ENCODE data around the gene RRAGB.
"Not testable (repeated sequence)": the region's sequence is repeated elsewhere in the genome, so short reads cannot be mapped to it uniquely, and the experiment has no call there.

The RRAGB gene

DNA sequence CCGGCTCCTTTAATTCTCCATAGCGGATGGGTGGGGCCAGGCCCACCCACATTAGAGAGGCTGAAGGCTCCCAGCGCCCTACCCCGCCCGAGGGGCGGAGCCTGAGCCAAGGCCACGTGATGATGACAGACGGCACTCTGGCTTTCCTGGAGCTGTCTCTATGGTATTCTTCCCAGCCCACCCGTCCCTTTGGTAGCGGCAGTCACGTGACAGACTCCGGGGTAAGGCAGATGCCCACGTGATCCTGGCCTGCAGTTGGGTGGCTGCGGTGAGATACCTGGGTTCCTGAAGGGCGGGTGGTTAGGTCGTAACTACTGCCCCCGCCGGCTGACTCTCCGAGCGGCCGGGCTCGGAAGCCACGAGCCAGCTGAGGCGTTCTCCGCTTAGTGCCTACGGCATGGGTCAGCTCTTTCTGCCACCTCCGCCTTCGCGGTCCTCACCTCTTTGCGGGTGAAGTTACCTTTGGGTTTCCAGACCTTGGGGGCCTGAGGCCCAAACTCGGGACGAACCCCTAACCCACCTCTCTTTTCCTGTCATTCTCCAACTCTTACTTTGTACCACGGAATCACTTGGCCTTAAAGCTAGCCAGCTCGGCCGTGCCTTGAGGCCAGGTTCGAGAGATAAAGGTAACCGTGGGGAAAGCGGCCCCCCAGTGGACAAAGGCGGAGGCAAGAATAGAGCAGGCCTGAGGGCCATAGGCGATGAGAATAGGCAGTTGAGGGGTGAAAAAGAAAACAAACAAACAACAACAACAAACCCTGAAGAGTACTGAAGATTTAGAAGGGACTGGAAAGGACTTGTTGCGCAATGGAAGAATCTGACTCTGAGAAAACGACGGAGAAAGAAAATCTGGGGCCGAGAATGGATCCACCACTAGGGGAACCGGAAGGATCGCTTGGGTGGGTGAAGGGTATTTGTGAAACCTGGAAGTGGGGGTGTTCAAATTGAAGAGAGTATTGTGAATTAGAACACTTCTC, at the start of gene RRAGB:
Gene RRAGB (plus strand): TSS at position 229 of the 977 bp plus-strand sequence. CDS start 579 bp downstream, at position 808.
- peak; percentile 93 for DNase-seq

- DNase-seq: no peak
Observed at GRCh38 chrX:55668084-55668483, 49.5 kb upstream of the RRAGB start.

DNA sequence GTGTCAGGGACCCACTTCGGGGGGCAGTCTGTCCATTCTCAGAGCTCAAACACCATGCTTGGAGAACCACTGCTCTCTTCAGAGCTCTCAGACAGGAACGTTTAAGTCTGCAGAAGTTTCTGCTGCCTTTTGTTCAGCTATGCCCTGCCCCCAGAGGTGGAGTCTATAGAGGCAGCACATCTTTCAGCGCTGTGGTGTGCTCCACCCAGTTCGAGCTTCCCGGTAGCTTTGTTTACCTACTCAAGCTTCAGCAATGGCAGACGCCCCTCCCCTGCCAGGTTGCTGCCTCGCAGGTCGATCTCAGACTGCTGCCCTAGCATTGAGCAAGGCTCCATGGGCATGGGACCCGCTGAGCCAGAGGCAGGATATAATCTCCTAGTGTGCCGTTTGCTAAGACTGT, 29.0 kb upstream of the RRAGB start:
- DNase-seq: not testable (repeated sequence)

DNA sequence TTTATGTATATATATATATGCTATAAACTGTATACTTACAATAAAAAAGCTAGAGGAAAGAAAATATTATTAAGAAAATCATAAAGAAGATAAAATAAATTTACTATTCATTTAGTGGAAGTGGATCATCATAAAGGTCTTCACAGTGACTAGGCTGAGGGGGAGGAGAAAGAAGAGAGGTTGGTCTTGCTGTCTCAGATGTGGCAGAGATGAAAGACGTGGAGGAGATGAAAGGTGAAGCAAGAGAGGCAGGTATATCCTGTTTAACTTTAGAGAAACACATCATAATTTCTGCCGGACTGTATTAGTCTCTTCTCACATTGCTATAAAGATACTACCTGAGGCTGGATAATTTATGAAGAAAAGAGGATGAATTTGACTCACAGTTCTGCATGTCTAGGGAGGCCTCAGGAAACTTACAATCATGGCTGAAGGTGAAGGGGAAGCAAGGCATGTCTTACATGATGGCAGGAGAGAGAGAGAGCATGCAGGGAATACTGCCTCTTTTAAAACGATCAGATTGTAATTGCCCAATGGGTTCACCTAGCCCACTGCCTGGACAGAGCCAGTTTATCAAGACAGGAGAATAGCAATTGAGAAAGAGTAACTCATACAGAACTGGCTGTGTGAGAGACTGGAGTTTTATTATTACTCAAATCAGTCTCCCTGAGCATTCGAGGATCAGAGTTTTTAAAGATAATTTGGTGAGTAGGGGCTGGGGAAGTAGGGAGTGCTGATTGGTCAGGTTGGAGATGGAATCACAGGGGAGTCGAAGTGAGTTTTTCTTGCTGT, 22.1 kb upstream of the RRAGB start:
- no peak for DNase-seq

GRCh38 chrX:55697381-55697780, 20.2 kb upstream of the RRAGB start:
- no peak for DNase-seq

DNA sequence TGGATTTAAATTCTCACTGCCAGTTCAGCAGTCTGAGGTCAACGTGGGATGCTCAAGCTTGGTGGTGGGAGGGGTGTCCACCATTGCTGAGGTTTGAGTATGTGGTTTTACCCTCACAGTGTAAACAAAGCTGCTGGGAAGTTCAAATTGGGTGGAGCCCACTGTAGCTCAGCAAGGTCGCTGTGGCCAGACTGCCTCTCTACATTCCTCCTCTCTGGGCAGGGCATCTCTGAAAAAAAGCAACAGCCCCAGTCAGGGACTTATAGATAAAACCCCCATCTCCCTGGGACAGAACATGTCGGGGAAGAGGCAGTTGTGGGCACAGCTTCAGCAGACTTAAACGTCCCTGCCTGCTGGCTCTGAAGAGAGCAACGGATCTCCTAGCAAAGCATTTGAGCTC, 14.9 kb upstream of the RRAGB start:
- no peak for DNase-seq

DNA sequence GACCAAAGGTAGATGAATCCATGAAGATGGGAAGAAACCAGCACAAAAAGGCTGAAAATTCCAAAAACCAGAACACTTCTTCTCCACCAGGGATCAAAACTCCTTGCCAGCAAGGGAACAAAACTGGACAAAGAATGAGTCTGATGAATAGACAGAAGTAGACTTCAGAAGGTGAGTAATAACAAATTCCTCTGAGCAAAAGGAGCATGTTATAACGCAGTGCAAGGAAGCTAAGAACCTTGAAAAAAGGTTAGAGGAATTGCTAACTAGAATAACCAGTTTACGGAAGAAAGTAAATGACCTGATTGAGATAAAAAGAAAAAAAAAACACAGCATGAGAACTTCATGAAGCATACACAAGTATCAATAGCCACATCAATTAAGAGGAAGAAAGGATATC, 14.1 kb upstream of the RRAGB start:
- not testable (repeated sequence) for DNase-seq

DNA sequence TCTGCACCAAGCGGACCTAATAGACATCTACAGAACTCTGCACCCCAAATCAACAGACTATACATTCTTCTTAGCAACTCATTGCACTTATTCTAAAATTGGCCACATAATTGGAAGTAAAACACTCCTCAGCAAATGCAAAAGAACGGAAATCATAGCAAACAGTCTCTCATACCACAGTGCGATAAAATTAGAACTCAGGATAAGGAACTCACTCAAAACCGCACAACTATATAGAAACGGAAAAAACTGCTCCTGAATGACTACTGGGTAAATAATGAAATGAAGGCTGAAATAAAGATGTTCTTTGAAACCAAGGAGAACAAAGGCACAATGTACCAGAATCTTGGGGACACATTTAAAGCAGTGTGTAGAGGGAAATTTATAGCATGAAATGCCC, 12.5 kb upstream of the RRAGB start:
- not testable (repeated sequence) for DNase-seq

DNA sequence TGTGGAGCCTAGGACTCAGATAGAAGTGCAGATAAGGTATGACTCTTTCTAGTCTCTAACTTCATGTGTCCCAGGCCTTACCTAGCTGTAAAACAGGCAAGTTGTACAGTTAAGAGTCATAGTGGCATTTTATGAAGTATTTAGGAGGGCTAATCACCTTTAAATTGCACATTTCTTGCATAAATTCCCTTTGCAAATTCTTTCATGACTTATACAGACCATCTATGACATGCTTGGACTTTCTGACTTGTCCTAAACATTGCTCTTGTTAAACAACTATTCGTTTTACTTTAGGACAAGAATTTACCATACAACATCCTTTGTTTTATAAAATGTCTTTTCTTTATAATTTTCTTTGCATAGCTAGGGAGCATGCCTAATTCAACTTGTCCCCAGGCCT, 7.8 kb upstream of the RRAGB start:
- no peak for DNase-seq

DNA sequence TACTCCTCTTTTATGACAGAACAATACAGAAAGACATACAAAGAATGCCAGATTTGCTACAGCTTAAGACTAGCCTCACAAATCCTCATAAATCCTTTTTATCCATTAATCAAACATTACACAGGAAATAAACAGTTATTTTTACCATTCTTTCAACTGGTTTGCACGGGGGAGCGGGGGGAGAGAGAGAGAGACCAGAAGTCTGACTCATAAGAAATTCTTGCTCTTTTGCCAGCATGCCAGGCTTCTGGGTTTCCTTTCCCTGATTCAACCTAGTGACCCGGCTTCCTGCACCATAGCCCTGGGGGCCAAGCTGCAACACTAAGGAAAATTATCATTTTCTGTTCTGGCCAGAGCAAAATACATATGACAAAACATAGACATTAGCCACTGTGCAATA, 6.8 kb upstream of the RRAGB start:
- no peak for DNase-seq

DNA sequence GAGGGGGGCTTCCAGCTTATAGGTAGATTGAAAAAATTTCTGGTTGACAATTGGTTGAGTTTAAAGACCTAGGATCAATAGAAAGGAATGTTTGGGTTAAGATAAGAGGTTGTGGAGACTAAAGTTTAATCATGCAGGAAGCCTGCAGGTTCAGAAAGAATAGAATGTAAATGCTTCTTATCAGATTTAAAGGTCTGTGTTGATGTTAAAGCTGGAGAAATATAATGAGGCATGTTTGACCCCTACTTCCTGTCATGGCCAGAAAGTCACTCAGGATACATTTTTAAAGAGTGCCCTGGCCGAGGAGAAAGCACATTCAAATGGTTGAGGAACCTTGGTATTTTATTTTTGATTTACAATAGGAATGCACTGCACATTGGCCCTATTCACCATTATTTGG, 3.9 kb upstream of the RRAGB start:
- no peak for DNase-seq

GRCh38 chrX:55714161-55714560, 3.4 kb upstream of the RRAGB start:
- DNase-seq: no peak

DNA sequence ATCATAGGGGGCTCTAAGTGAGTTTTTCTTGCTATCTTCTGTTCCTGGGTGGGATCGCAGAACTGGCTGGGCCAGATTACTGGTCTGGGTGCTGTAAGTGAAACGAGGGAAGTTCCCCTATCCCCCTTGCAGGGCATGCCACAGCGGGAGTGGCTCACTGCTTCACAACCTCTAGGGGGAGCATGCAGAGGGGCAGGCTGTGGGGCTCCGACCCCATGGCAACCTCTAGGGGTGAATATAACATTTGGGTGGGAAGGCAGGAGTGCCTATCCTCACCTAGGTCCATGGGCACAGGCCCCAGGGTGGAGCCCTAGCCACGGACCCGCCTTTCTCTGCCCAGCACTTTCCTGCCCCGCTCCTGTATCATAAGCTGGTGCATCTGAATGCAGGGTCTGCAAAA, 1.7 kb upstream of the RRAGB start:
- no peak for DNase-seq

- no peak for DNase-seq
Observed at GRCh38 chrX:55716937-55717336, 612 bp upstream of the RRAGB start.

GRCh38 chrX:55731826-55732225, 14.3 kb downstream of the RRAGB start:
- no peak for DNase-seq

- no peak for DNase-seq
Observed at GRCh38 chrX:55738969-55739368, 21.4 kb downstream of the RRAGB start.

- no peak for DNase-seq
Observed at GRCh38 chrX:55742649-55743048, 25.1 kb downstream of the RRAGB start.

DNA sequence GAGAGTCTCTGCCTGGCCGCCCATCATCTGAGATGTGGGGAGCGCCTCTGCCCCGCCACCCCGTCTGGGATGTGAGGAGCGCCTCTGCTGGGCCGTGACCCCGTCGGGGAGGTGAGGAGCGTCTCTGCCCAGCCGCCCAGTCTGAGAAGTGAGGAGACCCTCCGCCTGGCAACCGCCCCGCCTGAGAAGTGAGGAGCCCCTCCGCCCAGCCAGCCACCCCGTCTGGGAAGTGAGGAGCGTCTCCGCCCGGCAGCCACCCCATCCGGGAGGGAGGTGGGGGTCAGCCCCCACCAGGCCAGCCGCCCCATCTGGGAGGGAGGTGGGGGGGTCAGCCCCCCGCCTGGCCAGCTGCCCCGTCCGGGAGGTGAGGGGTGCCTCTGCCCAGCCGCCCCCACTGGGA, 30.9 kb downstream of the RRAGB start:
- DNase-seq: not testable (repeated sequence)

GRCh38 chrX:55750256-55750655, 32.7 kb downstream of the RRAGB start:
- no peak for DNase-seq

DNA sequence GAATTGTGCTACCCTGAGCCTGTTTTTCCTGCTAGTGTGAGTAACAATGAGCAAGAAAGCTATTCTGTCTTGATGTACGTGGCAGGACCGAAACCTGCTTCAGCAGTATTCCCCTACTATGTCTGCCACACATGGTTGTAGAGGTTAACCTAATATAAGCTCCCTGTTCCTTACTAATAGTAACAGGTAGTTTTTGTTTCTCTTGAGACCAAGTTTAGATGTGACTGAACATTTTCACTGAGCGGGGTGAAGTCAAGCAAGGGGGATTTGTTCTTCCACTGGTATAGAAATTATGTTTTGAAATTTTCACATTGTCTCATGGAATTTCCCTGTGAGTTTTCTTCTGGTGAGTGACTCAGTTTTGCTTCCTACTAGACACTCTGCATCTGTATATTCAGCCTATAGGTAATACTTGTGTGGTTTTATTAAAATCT, 37.3 kb downstream of the RRAGB start:
- DNase-seq: no peak

GRCh38 chrX:55758033-55758432, 40.5 kb downstream of the RRAGB start:
- no peak for DNase-seq

- no peak for DNase-seq
Observed at GRCh38 chrX:55759478-55759877, 41.9 kb downstream of the RRAGB start.

DNA sequence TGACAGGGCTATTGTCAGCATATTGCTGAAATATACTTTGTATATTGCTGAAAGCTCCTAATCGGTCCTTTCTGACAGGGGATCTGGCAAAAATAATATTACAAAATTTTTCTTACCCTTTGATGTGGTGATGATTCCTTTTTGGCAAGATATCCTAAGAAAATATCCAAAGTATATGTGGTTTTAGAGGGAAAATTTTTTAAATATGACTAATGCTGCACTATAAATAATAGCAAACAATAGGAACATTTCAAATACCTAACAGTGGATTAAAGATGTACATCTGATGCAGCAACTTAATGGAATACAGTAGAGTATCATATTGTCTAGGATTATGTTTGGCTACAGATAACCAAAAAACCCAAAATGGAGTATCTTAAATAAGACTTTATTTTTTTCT, 49.6 kb downstream of the RRAGB start:
- no peak for DNase-seq

DNA sequence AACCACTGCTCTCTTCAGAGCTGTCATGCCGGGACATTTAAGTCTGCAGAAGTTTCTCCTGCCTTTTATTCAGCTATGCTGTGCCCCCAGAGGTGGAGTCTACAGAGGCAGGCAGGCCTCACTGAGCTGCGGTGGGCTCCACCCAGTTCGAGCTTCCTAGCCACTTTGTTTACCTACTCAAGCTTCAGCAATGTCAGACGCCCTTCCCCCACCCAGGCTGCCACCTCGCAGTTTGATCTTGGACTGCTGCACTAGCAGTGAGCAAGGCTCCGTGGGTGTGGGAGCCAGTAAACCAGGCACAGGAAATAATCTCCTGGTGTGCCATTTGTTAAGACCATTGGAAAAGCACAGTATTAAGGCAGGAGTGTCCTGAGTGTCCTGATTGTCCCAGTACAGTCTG, 56.9 kb downstream of the RRAGB start:
- not testable (repeated sequence) for DNase-seq

Measured in NCI-H2107 (cell line).